Testis (tissue), 3 donors: Measurements from ENCODE around the gene AP1G1. TPM values are rescaled to one million over a fixed set of nuclear protein-coding genes. Genes with fewer than 3 reads are reported as not detected.

Source experiments
- DNase-seq: peaks from one replicate; pipeline ENCODE4 v3.0.0-alpha.2; 2019
- H3K27ac ChIP-seq, 2 donors: fragments of 200-600 bp; sonication (generic); one replicate each; pipeline ENCODE4 v1.5.1; 2019
- H3K27me3 ChIP-seq: fragments of 200-600 bp; sonication (generic); one replicate; pipeline ENCODE4 v1.5.1; 2019
- H3K36me3 ChIP-seq: fragments of 200-600 bp; sonication (generic); one replicate; pipeline ENCODE4 v1.5.1; 2017; ENCODE audit warnings: low read depth; ENCODE audit errors: missing control alignments
- H3K4me1 ChIP-seq: fragments of 200-600 bp; sonication (generic); one replicate; pipeline ENCODE4 v1.5.1; 2019
- H3K4me3 ChIP-seq, 2 donors: fragments of 200-600 bp; sonication (generic); one replicate each; pipeline ENCODE4 v1.5.1; 2017 to 2019
- H3K9me3 ChIP-seq: fragments of 200-600 bp; sonication (generic); one replicate; pipeline ENCODE4 v1.5.1; 2017
- POLR2A ChIP-seq: fragments of 450-650 bp; IDR thresholded peaks from one replicate; pipeline ENCODE4 v1.6.1; 2017; ENCODE audit warnings: antibody characterized with exemption, mild to moderate bottlenecking, moderate library complexity
- WGBS, 2 donors: methylation state at CpG; one replicate each; pipeline ENCODE4 v1.1.5; 2018; 5-methylcytosine and 5-hydroxymethylcytosine counted together
- intact Hi-C: fragments of 100-400 bp; cut with DNase I; formaldehyde crosslinking; loops from one replicate; pipeline ENCODE4 v1.15.1; 2023; ENCODE audit warnings: low total_unique reads
- polyA plus RNA-seq: library from polyadenylated mRNA; stranded (reverse); fragments of 350-450 nt; fragmentation: Illumina TruSeq; extraction: RNeasy Lipid Tissue Mini Kit (QIAGEN cat#74804); gene quantifications from one replicate; pipeline ENCODE4 v1.2.3, GENCODE V29; 2014; ENCODE audit warnings: low read depth, low replicate concordance; ENCODE audit not compliant: insufficient read depth
- total RNA-seq, 2 donors: library from RNA; depleted of rRNA; stranded (reverse); fragments of >200 nt; gene quantifications; one replicate each; pipeline ENCODE4 v1.2.3, GENCODE V29; 2016
- TF ChIP-seq, protein P1 (sequence below), 3 experiments: fragments of 450-650 bp in 2 of 3; fragments of 200-600 bp in 1 of 3; sonication (generic) in 1 of 3; IDR thresholded peaks; one replicate each; pipeline ENCODE4 v1.5.1; 2016 to 2019; ENCODE audit warnings: antibody characterized with exemption in 3 of 3, mild to moderate bottlenecking in 2 of 3, moderate library complexity in 1 of 3

The AP1G1 gene
- total and polyA plus RNA-seq, 3 donors from 2014 or later, result 125 to 203 (median 155) TPM

DNA sequence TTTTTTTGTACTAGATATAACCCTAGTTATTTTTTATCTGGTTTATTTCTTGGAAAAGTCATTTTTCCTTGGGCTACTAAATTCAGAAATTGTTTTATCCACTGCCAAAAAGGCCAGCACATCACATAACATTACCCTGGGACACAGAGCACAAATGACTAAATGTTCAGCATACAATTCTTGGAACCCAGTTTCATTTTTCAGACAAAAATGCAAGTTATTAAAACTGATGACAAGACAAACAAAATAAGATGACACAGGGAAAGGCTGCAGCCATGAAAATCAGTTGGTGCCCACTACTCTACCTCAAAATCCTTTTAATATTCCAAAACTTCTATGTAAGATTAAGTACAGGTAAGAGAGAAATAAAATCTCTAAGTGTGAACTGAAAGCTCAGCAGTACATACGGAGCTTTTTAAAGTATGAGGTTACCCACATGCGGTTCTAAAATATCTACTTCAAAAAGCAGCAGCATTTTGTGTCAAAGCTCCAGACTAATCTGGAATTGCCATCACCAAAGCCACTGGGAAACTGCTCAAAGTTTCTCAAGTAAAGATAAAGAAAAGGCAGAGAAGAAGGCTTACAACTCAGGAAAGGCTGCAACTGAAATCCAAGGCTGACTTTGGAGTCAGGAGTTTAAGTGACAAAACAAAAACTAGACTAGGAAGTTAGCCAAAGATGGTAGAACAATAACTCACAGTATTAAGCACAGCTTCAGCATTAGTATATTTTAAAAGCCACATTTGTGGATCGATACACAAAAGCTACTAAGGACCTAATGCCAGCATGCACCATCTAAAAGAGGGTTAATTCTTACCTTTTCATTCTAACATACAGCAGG is 41.4 kb downstream of the AP1G1 start:
- Histone ChIP-seq H3K27me3 (no peaks in the 10 kb centered on the region), H3K9me3 (no peaks in the 10 kb centered on the region), H3K4me3 (no peak overlapping the region), H3K36me3 (no peaks in the 10 kb centered on the region), H3K27ac (peak overlapping the region in 1 of 2 donors; percentile 50), H3K4me1 (peaks cover 7% of the 10 kb centered on the region)
- intact Hi-C loops, result no loop called here
- TF ChIP-seq, protein P1, sequence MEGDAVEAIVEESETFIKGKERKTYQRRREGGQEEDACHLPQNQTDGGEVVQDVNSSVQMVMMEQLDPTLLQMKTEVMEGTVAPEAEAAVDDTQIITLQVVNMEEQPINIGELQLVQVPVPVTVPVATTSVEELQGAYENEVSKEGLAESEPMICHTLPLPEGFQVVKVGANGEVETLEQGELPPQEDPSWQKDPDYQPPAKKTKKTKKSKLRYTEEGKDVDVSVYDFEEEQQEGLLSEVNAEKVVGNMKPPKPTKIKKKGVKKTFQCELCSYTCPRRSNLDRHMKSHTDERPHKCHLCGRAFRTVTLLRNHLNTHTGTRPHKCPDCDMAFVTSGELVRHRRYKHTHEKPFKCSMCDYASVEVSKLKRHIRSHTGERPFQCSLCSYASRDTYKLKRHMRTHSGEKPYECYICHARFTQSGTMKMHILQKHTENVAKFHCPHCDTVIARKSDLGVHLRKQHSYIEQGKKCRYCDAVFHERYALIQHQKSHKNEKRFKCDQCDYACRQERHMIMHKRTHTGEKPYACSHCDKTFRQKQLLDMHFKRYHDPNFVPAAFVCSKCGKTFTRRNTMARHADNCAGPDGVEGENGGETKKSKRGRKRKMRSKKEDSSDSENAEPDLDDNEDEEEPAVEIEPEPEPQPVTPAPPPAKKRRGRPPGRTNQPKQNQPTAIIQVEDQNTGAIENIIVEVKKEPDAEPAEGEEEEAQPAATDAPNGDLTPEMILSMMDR (IDR thresholded peaks at IDR 0.05), result no peak
- TF ChIP-seq POLR2A, result no peak
- 58 to 74% methylated on average over 3 of the region's 3 CpGs for WGBS, 2 donors
- no peak for DNase-seq

- no peak overlapping the region for H3K27ac ChIP-seq
- TF ChIP-seq, protein P1 (IDR thresholded peaks at IDR 0.05), result no peak
- TF ChIP-seq POLR2A, result no peak
These were observed 46.4 kb downstream of the AP1G1 start for GRCh38 chr16:71762186-71762585.

DNA sequence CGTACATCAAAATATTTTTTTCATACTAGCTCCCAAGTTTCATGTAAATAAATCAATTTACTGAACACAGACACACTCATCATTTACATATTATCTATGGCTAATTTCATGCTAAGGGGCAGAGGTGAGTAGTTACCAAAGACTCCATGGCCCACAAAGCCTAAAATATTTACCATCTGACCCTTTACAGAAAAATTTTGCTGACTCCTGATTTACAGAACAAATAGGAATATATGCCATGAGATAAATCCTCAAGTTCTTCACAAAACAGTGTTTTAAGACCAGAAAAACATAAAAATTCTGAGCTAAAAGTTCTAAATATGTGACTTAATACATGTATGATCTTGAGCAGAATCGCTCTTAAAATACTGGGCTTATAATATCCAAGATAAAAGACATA is 47.5 kb downstream of the AP1G1 start:
- no peaks in the 10 kb centered on the region for H3K4me1 ChIP-seq
- no peaks in the 10 kb centered on the region for H3K9me3 ChIP-seq
- 92 to 94% methylated on average over 2 of the region's 2 CpGs for WGBS, 2 donors
- intact Hi-C loops, result no loop called here
- TF ChIP-seq, protein P1 (IDR thresholded peaks at IDR 0.05), result no peak
- TF ChIP-seq POLR2A, result no peak
- H3K27ac ChIP-seq, result no peak overlapping the region
- H3K27me3 ChIP-seq, result no peaks in the 10 kb centered on the region
- no peak overlapping the region for H3K4me3 ChIP-seq
- DNase-seq, result no peak
- H3K36me3 ChIP-seq, result no peaks in the 10 kb centered on the region

More at GRCh38 chr16:71762186-71762585, 46.4 kb downstream of the AP1G1 start:
- Histone ChIP-seq H3K36me3 (no peaks in the 10 kb centered on the region), H3K27me3 (no peaks in the 10 kb centered on the region), H3K4me1 (peaks cover 1% of the 10 kb centered on the region), H3K9me3 (no peaks in the 10 kb centered on the region), H3K4me3 (no peak overlapping the region)
- WGBS, 2 donors, result 87 to 94% methylated on average over 2 of the region's 2 CpGs
- intact Hi-C loops, result no loop called here
- DNase-seq, result no peak

GRCh38 chr16:71758293-71758760 is 50.3 kb downstream of the AP1G1 start:
- H3K27ac ChIP-seq, result no peak overlapping the region
- no peak for DNase-seq

More at GRCh38 chr16:71758293-71758760, 50.3 kb downstream of the AP1G1 start:
- intact Hi-C loops, result no loop called here
- WGBS, 2 donors, result 62 to 63% methylated on average over 5 of the region's 5 CpGs
- no peak overlapping the region for H3K4me3 ChIP-seq
- no peaks in the 10 kb centered on the region for H3K27me3 ChIP-seq
- H3K9me3 ChIP-seq, result no peaks in the 10 kb centered on the region
- H3K4me1 ChIP-seq, result no peaks in the 10 kb centered on the region
- H3K36me3 ChIP-seq, result no peaks in the 10 kb centered on the region
- TF ChIP-seq, protein P1 (IDR thresholded peaks at IDR 0.05), result no peak
